Activated naive CD4-positive, alpha-beta T cell treated with anti-CD3 and anti-CD28 coated beads for 36 hours (primary cell): ENCODE results near the gene DCAF6. TPM values are rescaled to one million over a fixed set of nuclear protein-coding genes. Genes with fewer than 3 reads are reported as not detected.

ENCODE experiments used
- CTCF ChIA-PET: fragments of 350-600 bp; sonication (Branson Sonifier 250); formaldehyde crosslinking; loops from one replicate; lab custom pipeline; 2021; ENCODE audit warnings: antibody characterized with exemption; lab: Charles Lee
- DNase-seq: peaks from one replicate; pipeline ENCODE4 v3.0.0-alpha.2; 2020
- H3K27ac Mint-ChIP-seq: one replicate; pipeline ENCODE4 v1.8.0; 2021; ENCODE audit warnings: mild to moderate bottlenecking, mixed read lengths
- H3K27me3 Mint-ChIP-seq: one replicate; pipeline ENCODE4 v1.8.0; 2021; ENCODE audit warnings: low read depth, mixed read lengths
- H3K36me3 Mint-ChIP-seq: one replicate; pipeline ENCODE4 v1.8.0; 2021; ENCODE audit warnings: low read depth, mixed read lengths
- H3K4me1 Mint-ChIP-seq: one replicate; pipeline ENCODE4 v1.8.0; 2021; ENCODE audit warnings: low read depth, mixed read lengths
- H3K4me3 Mint-ChIP-seq: one replicate; pipeline ENCODE4 v1.8.0; 2021; ENCODE audit warnings: mild to moderate bottlenecking, moderate library complexity, mixed read lengths
- H3K9me3 Mint-ChIP-seq: one replicate; pipeline ENCODE4 v1.8.0; 2021; ENCODE audit warnings: mixed read lengths
- intact Hi-C: fragments of 100-400 bp; cut with micrococcal nuclease; formaldehyde crosslinking; loops from one replicate; pipeline ENCODE4 v1.15.1; 2023
- total RNA-seq, 2 experiments: library from RNA; stranded (reverse); gene quantifications; one replicate each; pipeline ENCODE4 v1.2.3, GENCODE V29; 2021

Gene DCAF6
- total RNA-seq, 2 experiments from 2014 or later: 15.4 to 15.9 TPM

- Mint-ChIP-seq H3K27ac (peak overlapping the region; percentile 28), H3K9me3 (no peaks in the 10 kb centered on the region), H3K27me3 (no peaks in the 10 kb centered on the region), H3K4me3 (peak overlapping the region; percentile 85), H3K4me1 (peaks cover 36% of the 10 kb centered on the region), H3K36me3 (peaks cover 1% of the 10 kb centered on the region)
- CTCF ChIA-PET: no interaction called here
- intact Hi-C loops: loop anchor here (5.0 to 10.0 kb wide), 3 partner anchors 421 to 1957 kb away; partner anchors contain the start of genes CD247 and SCYL3
- DNase-seq: no peak
These were observed 1.7 kb downstream of the DCAF6 start for GRCh38 chr1:167938080-167938636.

- Mint-ChIP-seq H3K27ac (no peak overlapping the region), H3K4me3 (no peak overlapping the region), H3K36me3 (peaks cover 2% of the 10 kb centered on the region), H3K27me3 (no peaks in the 10 kb centered on the region), H3K9me3 (peaks cover 2% of the 10 kb centered on the region), H3K4me1 (peaks cover 26% of the 10 kb centered on the region)
- CTCF ChIA-PET: no interaction called here
- DNase-seq: no peak
- intact Hi-C loops: no loop called here
These were observed 3.8 kb downstream of the DCAF6 start for GRCh38 chr1:167940264-167940663.

- intact Hi-C loops: no loop called here
- Mint-ChIP-seq H3K4me3 (no peak overlapping the region), H3K27me3 (no peaks in the 10 kb centered on the region), H3K4me1 (peaks cover 39% of the 10 kb centered on the region), H3K27ac (no peak overlapping the region), H3K36me3 (peaks cover 2% of the 10 kb centered on the region), H3K9me3 (peaks cover 2% of the 10 kb centered on the region)
- CTCF ChIA-PET: no interaction called here
- DNase-seq: no peak
These were observed 7.1 kb downstream of the DCAF6 start for GRCh38 chr1:167943541-167943940.

GRCh38 chr1:167947733-167948132 lies 11.2 kb downstream of the DCAF6 start:
- no peak overlapping the region for H3K27ac Mint-ChIP-seq
- intact Hi-C loops: loop anchor here (2.0 kb wide), 1 partner anchor 67 kb away; no protein-coding TSS in a partner anchor
- peaks cover 37% of the 10 kb centered on the region for H3K4me1 Mint-ChIP-seq
- peaks cover 8% of the 10 kb centered on the region for H3K36me3 Mint-ChIP-seq
- no peak for DNase-seq
- no peak overlapping the region for H3K4me3 Mint-ChIP-seq
- H3K27me3 Mint-ChIP-seq: no peaks in the 10 kb centered on the region
- CTCF ChIA-PET: no interaction called here
- H3K9me3 Mint-ChIP-seq: peaks cover 2% of the 10 kb centered on the region

GRCh38 chr1:167949785-167950184 lies 13.3 kb downstream of the DCAF6 start:
- Mint-ChIP-seq H3K27ac (no peak overlapping the region), H3K4me1 (peaks cover 34% of the 10 kb centered on the region), H3K9me3 (no peaks in the 10 kb centered on the region), H3K4me3 (no peak overlapping the region), H3K36me3 (peaks cover 13% of the 10 kb centered on the region), H3K27me3 (no peaks in the 10 kb centered on the region)
- no peak for DNase-seq
- intact Hi-C loops: loop anchor here (2.0 kb wide), 1 partner anchor 69 kb away; no protein-coding TSS in a partner anchor
- CTCF ChIA-PET: interaction anchor here (1.6 kb wide), 1 partner anchor 132 kb away, joined by 5 read pairs; no protein-coding TSS in a partner anchor

GRCh38 chr1:167950569-167950968 lies 14.1 kb downstream of the DCAF6 start:
- Mint-ChIP-seq H3K9me3 (no peaks in the 10 kb centered on the region), H3K27ac (no peak overlapping the region), H3K4me3 (no peak overlapping the region), H3K27me3 (no peaks in the 10 kb centered on the region), H3K4me1 (peaks cover 33% of the 10 kb centered on the region), H3K36me3 (peaks cover 18% of the 10 kb centered on the region)
- intact Hi-C loops: no loop called here
- CTCF ChIA-PET: interaction anchor here (1.6 kb wide), 1 partner anchor 131 kb away, joined by 5 read pairs; no protein-coding TSS in a partner anchor
- no peak for DNase-seq

GRCh38 chr1:167955915-167956314 lies 19.4 kb downstream of the DCAF6 start:
- DNase-seq: no peak
- Mint-ChIP-seq H3K9me3 (no peaks in the 10 kb centered on the region), H3K36me3 (peaks cover 19% of the 10 kb centered on the region), H3K27ac (no peak overlapping the region), H3K4me1 (peaks cover 16% of the 10 kb centered on the region), H3K27me3 (no peaks in the 10 kb centered on the region), H3K4me3 (no peak overlapping the region)
- intact Hi-C loops: no loop called here
- CTCF ChIA-PET: interaction anchor here (0.6 kb wide), 1 partner anchor 407 kb away, joined by 3 read pairs; no protein-coding TSS in a partner anchor

GRCh38 chr1:167957710-167958109 lies 21.2 kb downstream of the DCAF6 start:
- intact Hi-C loops: no loop called here
- Mint-ChIP-seq H3K27ac (no peak overlapping the region), H3K4me1 (peaks cover 17% of the 10 kb centered on the region), H3K9me3 (no peaks in the 10 kb centered on the region), H3K27me3 (no peaks in the 10 kb centered on the region), H3K36me3 (peaks cover 19% of the 10 kb centered on the region), H3K4me3 (no peak overlapping the region)
- DNase-seq: no peak
- CTCF ChIA-PET: no interaction called here

GRCh38 chr1:167964646-167965045 lies 28.2 kb downstream of the DCAF6 start:
- Mint-ChIP-seq H3K9me3 (peaks cover 2% of the 10 kb centered on the region), H3K27ac (no peak overlapping the region), H3K4me1 (peaks cover 2% of the 10 kb centered on the region), H3K36me3 (peaks cover 24% of the 10 kb centered on the region), H3K4me3 (no peak overlapping the region), H3K27me3 (no peaks in the 10 kb centered on the region)
- CTCF ChIA-PET: no interaction called here
- intact Hi-C loops: no loop called here
- DNase-seq: no peak

GRCh38 chr1:167966050-167966449 lies 29.6 kb downstream of the DCAF6 start:
- CTCF ChIA-PET: interaction anchor here (1.0 kb wide), 1 partner anchor 21 kb away, joined by 3 read pairs; no protein-coding TSS in a partner anchor
- H3K4me1 Mint-ChIP-seq: peaks cover 2% of the 10 kb centered on the region
- H3K9me3 Mint-ChIP-seq: peaks cover 2% of the 10 kb centered on the region
- intact Hi-C loops: no loop called here
- peaks cover 24% of the 10 kb centered on the region for H3K36me3 Mint-ChIP-seq
- no peak overlapping the region for H3K4me3 Mint-ChIP-seq
- no peaks in the 10 kb centered on the region for H3K27me3 Mint-ChIP-seq
- no peak for DNase-seq
- H3K27ac Mint-ChIP-seq: no peak overlapping the region

- CTCF ChIA-PET: interaction anchor here (1.2 kb wide), 1 partner anchor 34 kb away, joined by 3 read pairs; no protein-coding TSS in a partner anchor
- peaks cover 21% of the 10 kb centered on the region for H3K36me3 Mint-ChIP-seq
These were observed 32.1 kb downstream of the DCAF6 start for GRCh38 chr1:167968569-167968968.

GRCh38 chr1:167973832-167974231 lies 37.3 kb downstream of the DCAF6 start:
- H3K27me3 Mint-ChIP-seq: no peaks in the 10 kb centered on the region
- H3K4me1 Mint-ChIP-seq: no peaks in the 10 kb centered on the region
- H3K36me3 Mint-ChIP-seq: peaks cover 26% of the 10 kb centered on the region
- CTCF ChIA-PET: no interaction called here
- H3K27ac Mint-ChIP-seq: no peak overlapping the region
- H3K9me3 Mint-ChIP-seq: peaks cover 3% of the 10 kb centered on the region
- H3K4me3 Mint-ChIP-seq: no peak overlapping the region
- intact Hi-C loops: no loop called here
- no peak for DNase-seq

More at GRCh38 chr1:167968569-167968968, 32.1 kb downstream of the DCAF6 start:
- Mint-ChIP-seq H3K4me3 (no peak overlapping the region), H3K4me1 (no peaks in the 10 kb centered on the region), H3K27me3 (no peaks in the 10 kb centered on the region), H3K9me3 (peaks cover 2% of the 10 kb centered on the region), H3K27ac (no peak overlapping the region)
- no peak for DNase-seq
- intact Hi-C loops: no loop called here

GRCh38 chr1:167974698-167975097 lies 38.2 kb downstream of the DCAF6 start:
- Mint-ChIP-seq H3K9me3 (peaks cover 3% of the 10 kb centered on the region), H3K36me3 (peaks cover 26% of the 10 kb centered on the region), H3K4me3 (no peak overlapping the region), H3K27me3 (no peaks in the 10 kb centered on the region), H3K27ac (no peak overlapping the region), H3K4me1 (no peaks in the 10 kb centered on the region)
- CTCF ChIA-PET: no interaction called here
- DNase-seq: no peak
- intact Hi-C loops: no loop called here
